Measurements from ENCODE around the gene KRTAP9-3. TPM values are rescaled to one million over a fixed set of nuclear protein-coding genes. Genes with fewer than 3 reads are reported as not detected.

The KRTAP9-3 gene
- total RNA-seq, 1 donor from 2014 or later = not detected

GRCh38 chr17:41278176-41278955 lies 46.1 kb downstream of the KRTAP9-3 start:
- H3F3A ChIP-seq (ENCODE audit: low read depth) = no peaks in the 10 kb centered on the region
- TF ChIP-seq EZH2phosphoT487 (IDR thresholded peaks at IDR 0.05) (no peak), EZH2 (IDR thresholded peaks at IDR 0.05) (no peak)
- TF ChIP-seq, protein P1, sequence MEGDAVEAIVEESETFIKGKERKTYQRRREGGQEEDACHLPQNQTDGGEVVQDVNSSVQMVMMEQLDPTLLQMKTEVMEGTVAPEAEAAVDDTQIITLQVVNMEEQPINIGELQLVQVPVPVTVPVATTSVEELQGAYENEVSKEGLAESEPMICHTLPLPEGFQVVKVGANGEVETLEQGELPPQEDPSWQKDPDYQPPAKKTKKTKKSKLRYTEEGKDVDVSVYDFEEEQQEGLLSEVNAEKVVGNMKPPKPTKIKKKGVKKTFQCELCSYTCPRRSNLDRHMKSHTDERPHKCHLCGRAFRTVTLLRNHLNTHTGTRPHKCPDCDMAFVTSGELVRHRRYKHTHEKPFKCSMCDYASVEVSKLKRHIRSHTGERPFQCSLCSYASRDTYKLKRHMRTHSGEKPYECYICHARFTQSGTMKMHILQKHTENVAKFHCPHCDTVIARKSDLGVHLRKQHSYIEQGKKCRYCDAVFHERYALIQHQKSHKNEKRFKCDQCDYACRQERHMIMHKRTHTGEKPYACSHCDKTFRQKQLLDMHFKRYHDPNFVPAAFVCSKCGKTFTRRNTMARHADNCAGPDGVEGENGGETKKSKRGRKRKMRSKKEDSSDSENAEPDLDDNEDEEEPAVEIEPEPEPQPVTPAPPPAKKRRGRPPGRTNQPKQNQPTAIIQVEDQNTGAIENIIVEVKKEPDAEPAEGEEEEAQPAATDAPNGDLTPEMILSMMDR (IDR thresholded peaks at IDR 0.05) = no peak

More at GRCh38 chr17:41278176-41278955, 46.1 kb downstream of the KRTAP9-3 start:
- H3K9me3 Mint-ChIP-seq = no peaks in the 10 kb centered on the region
- Histone ChIP-seq H3K27ac (no peak overlapping the region), H2AFZ (replicated peaks) (no peak overlapping the region), H4K20me1 (ENCODE audit: low read depth) (no peaks in the 10 kb centered on the region), H3K4me1 (no peaks in the 10 kb centered on the region), H3K79me2 (ENCODE audit: low read depth) (no peaks in the 10 kb centered on the region), H3K36me3 (no peaks in the 10 kb centered on the region), H3K4me2 (no peak overlapping the region), H3K9ac (no peak overlapping the region), H3K27me3 (no peaks in the 10 kb centered on the region), H3K9me3 (ENCODE audit: low read depth) (no peaks in the 10 kb centered on the region), H3K4me3 (no peak overlapping the region)
- no peaks in the 10 kb centered on the region for H3K4me1 Mint-ChIP-seq
- peaks cover 4% of the 10 kb centered on the region for H3K27me3 Mint-ChIP-seq (ENCODE audit: insufficient read depth, low read depth)
- H3K27ac Mint-ChIP-seq = no peak overlapping the region
- no peak for DNase-seq (ENCODE audit: low spot score)
- no peak overlapping the region for H3K4me3 Mint-ChIP-seq
- H3K36me3 Mint-ChIP-seq = no peaks in the 10 kb centered on the region

Small RNAs within 50 kb of the gene (small RNA-seq; reads per million reads assigned to genes)
- not detected for gene KRTAP4-17P
- gene KRTAP9-10P = not detected

Other genes starting within 250 kb of the KRTAP9-3 start
- not detected in 2 replicates for gene KRT40, start 248.1 kb upstream of the KRTAP9-3 start, total RNA-seq (ENCODE audit: low replicate concordance)
- not detected in 2 replicates for gene KRTAP3-3, start 238.3 kb upstream of the KRTAP9-3 start, total RNA-seq (ENCODE audit: low replicate concordance)
- not detected in 2 replicates for gene KRTAP3-2, start 232.5 kb upstream of the KRTAP9-3 start, total RNA-seq (ENCODE audit: low replicate concordance)
- gene KRTAP3-1, start 223.3 kb upstream of the KRTAP9-3 start, total RNA-seq (ENCODE audit: low replicate concordance) = not detected in 2 replicates
- not detected in 2 replicates for gene KRTAP1-5, start 205.2 kb upstream of the KRTAP9-3 start, total RNA-seq (ENCODE audit: low replicate concordance)
- not detected in 2 replicates for gene KRTAP1-4, start 202.3 kb upstream of the KRTAP9-3 start, total RNA-seq (ENCODE audit: low replicate concordance)
- not detected in 2 replicates for gene KRTAP1-3, start 197.6 kb upstream of the KRTAP9-3 start, total RNA-seq (ENCODE audit: low replicate concordance)
- gene KRTAP1-1, start 191.0 kb upstream of the KRTAP9-3 start, total RNA-seq (ENCODE audit: low replicate concordance) = not detected in 2 replicates
- not detected in 2 replicates for gene KRTAP2-1, start 185.1 kb upstream of the KRTAP9-3 start, total RNA-seq (ENCODE audit: low replicate concordance)
- not detected in 2 replicates for gene KRTAP2-2, start 177.2 kb upstream of the KRTAP9-3 start, total RNA-seq (ENCODE audit: low replicate concordance)
- gene KRTAP2-3, start 172.3 kb upstream of the KRTAP9-3 start, total RNA-seq (ENCODE audit: low replicate concordance) = not detected in 2 replicates
- not detected in 2 replicates for gene KRTAP2-4, start 166.6 kb upstream of the KRTAP9-3 start, total RNA-seq (ENCODE audit: low replicate concordance)
- gene KRTAP4-7, start 148.3 kb upstream of the KRTAP9-3 start, total RNA-seq (ENCODE audit: low replicate concordance) = not detected in 2 replicates
- not detected in 2 replicates for gene KRTAP4-8, start 134.3 kb upstream of the KRTAP9-3 start, total RNA-seq (ENCODE audit: low replicate concordance)
- not detected in 2 replicates for gene KRTAP4-16, start 130.2 kb upstream of the KRTAP9-3 start, total RNA-seq (ENCODE audit: low replicate concordance)
- gene KRTAP4-9, start 127.1 kb upstream of the KRTAP9-3 start, total RNA-seq (ENCODE audit: low replicate concordance) = not detected in 2 replicates
- gene KRTAP4-11, start 114.1 kb upstream of the KRTAP9-3 start, total RNA-seq (ENCODE audit: low replicate concordance) = not detected in 2 replicates
- gene KRTAP4-12, start 108.3 kb upstream of the KRTAP9-3 start, total RNA-seq (ENCODE audit: low replicate concordance) = not detected in 2 replicates
- gene KRTAP4-6, start 91.9 kb upstream of the KRTAP9-3 start, total RNA-seq (ENCODE audit: low replicate concordance) = not detected in 2 replicates
- gene KRTAP4-5, start 82.6 kb upstream of the KRTAP9-3 start, total RNA-seq (ENCODE audit: low replicate concordance) = not detected in 2 replicates
- gene KRTAP4-4, start 71.7 kb upstream of the KRTAP9-3 start, total RNA-seq (ENCODE audit: low replicate concordance) = not detected in 2 replicates
- not detected in 2 replicates for gene KRTAP4-3, start 64.2 kb upstream of the KRTAP9-3 start, total RNA-seq (ENCODE audit: low replicate concordance)
- gene KRTAP4-2, start 54.2 kb upstream of the KRTAP9-3 start, total RNA-seq (ENCODE audit: low replicate concordance) = not detected in 2 replicates
- 0.12 TPM in 1 of 2 replicates, not detected in the other for gene KRTAP4-1, start 47.5 kb upstream of the KRTAP9-3 start, total RNA-seq (ENCODE audit: low replicate concordance)
- not detected in 2 replicates for gene KRTAP9-1, start 42.6 kb upstream of the KRTAP9-3 start, total RNA-seq (ENCODE audit: low replicate concordance)
- gene KRTAP9-2, start 5.8 kb upstream of the KRTAP9-3 start, total RNA-seq (ENCODE audit: low replicate concordance) = not detected in 2 replicates
- not detected in 2 replicates for gene KRTAP9-8, start 5.5 kb downstream of the KRTAP9-3 start, total RNA-seq (ENCODE audit: low replicate concordance)
- gene KRTAP9-4, start 17.2 kb downstream of the KRTAP9-3 start, total RNA-seq (ENCODE audit: low replicate concordance) = not detected in 2 replicates
- gene KRTAP9-9, start 22.9 kb downstream of the KRTAP9-3 start, total RNA-seq (ENCODE audit: low replicate concordance) = not detected in 2 replicates
- not detected in 2 replicates for gene KRTAP9-6, start 32.9 kb downstream of the KRTAP9-3 start, total RNA-seq (ENCODE audit: low replicate concordance)
- gene KRTAP9-7, start 43.2 kb downstream of the KRTAP9-3 start, total RNA-seq (ENCODE audit: low replicate concordance) = not detected in 2 replicates
- gene KRTAP29-1, start 70.4 kb downstream of the KRTAP9-3 start, total RNA-seq (ENCODE audit: low replicate concordance) = not detected in 2 replicates
- gene KRTAP16-1, start 76.9 kb downstream of the KRTAP9-3 start, total RNA-seq (ENCODE audit: low replicate concordance) = not detected in 2 replicates
- not detected in 2 replicates for gene KRTAP17-1, start 83.3 kb downstream of the KRTAP9-3 start, total RNA-seq (ENCODE audit: low replicate concordance)
- not detected in 2 replicates for gene KRT33A, start 118.4 kb downstream of the KRTAP9-3 start, total RNA-seq (ENCODE audit: low replicate concordance)
- not detected in 2 replicates for gene KRT33B, start 137.4 kb downstream of the KRTAP9-3 start, total RNA-seq (ENCODE audit: low replicate concordance)
- gene KRT34, start 149.9 kb downstream of the KRTAP9-3 start, total RNA-seq (ENCODE audit: low replicate concordance) = not detected in 2 replicates
- gene KRT31, start 165.2 kb downstream of the KRTAP9-3 start, total RNA-seq (ENCODE audit: low replicate concordance) = not detected in 2 replicates
- gene KRT37, start 192.1 kb downstream of the KRTAP9-3 start, total RNA-seq (ENCODE audit: low replicate concordance) = not detected in 2 replicates
- gene KRT38, start 208.5 kb downstream of the KRTAP9-3 start, total RNA-seq (ENCODE audit: low replicate concordance) = not detected in 2 replicates
- gene KRT32, start 234.9 kb downstream of the KRTAP9-3 start, total RNA-seq (ENCODE audit: low replicate concordance) = not detected in 2 replicates
- gene KRT35, start 248.7 kb downstream of the KRTAP9-3 start, total RNA-seq (ENCODE audit: low replicate concordance) = not detected in 2 replicates

Data from neural progenitor cell (in vitro differentiated cells).